ENCODE measurements around the gene CSNK2A2.

Gene CSNK2A2

DNA sequence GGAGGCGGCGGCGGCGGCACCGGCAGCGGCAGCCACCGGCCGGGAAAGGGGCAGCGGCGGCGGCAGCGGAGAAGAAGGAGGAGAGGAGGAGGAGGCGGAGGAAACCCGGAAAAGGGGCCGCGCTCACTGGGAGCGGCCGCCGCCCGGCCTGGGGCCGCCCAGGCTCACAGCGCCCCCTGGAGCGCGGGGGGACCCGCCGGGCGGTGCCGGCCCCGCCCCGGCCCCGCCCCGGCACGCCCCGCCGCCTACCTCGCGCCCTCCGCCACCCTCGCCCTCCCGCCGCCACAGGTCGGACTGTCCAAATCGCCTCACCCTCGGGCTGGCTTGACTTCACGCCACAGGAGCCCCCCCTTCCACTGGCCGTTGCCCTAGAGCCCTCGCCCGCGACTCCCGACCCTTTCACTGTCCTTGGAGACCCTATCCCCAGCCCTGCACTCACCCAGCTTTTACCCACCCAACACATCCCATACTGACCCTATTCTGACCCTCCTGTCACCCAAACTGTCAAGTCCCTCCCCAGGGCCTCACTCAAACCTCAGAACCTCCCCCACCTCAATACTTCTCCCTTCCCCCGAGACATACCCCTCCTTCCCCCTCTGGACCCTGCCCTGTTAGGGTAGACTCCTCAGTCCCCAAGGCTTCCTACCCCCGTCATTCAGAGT, at the start of gene CSNK2A2:
Gene CSNK2A2, minus strand, starts transcription at position 85 of the 662 bp plus-strand sequence. CDS start 370 bp downstream, outside the sequence.
- Mint-ChIP-seq H3K4me3 (peak within 1 kb of the TSS; percentile 89), H3K4me1 (peaks cover 26% of the 10 kb centered on the region), H3K27me3 (ENCODE audit: low read depth, poor library complexity) (peaks cover 39% of the 10 kb centered on the region), H3K9me3 (no peaks in the 10 kb centered on the region), H3K27ac (peak within 1 kb of the TSS; percentile 31), H3K36me3 (ENCODE audit: low read depth) (peaks cover 27% of the 10 kb centered on the region)
- TF ChIP-seq CTCF (IDR thresholded peaks at IDR 0.05) = no peak
- DNase-seq = peak; percentile 76

DNA sequence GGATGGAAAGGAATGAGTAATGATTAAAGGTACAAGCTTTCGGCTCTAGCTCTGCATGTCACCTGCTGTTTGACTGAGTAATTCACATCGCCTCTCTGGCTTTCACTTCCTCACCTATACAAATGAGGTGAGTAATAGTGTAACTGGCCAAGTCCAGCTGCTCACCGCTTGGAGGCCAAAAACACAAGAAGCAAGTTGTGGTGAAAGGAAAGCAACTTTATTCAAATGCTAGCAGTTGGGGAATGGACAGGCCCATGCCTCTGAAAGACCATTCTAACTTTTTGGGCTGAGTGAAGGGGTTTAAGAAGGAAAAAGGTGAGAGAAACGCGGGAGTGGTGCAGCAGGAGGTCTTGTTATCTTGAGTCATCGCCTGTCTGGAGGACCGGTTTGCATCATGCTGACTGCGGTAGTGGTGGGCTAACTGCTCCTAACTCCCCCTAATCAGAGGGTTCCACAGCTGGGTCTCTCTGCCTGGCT, 45.7 kb upstream of the CSNK2A2 start:
- Mint-ChIP-seq H3K36me3 (ENCODE audit: low read depth) (no peaks in the 10 kb centered on the region), H3K27me3 (ENCODE audit: low read depth, poor library complexity) (peaks cover 8% of the 10 kb centered on the region), H3K4me1 (no peaks in the 10 kb centered on the region), H3K4me3 (no peak overlapping the region), H3K9me3 (no peaks in the 10 kb centered on the region), H3K27ac (peak overlapping the region; percentile 7)
- no peak for TF ChIP-seq CTCF (IDR thresholded peaks at IDR 0.05)
- DNase-seq = no peak

- H3K27ac Mint-ChIP-seq = no peak overlapping the region
- peaks cover 45% of the 10 kb centered on the region for H3K27me3 Mint-ChIP-seq (ENCODE audit: low read depth, poor library complexity)
- H3K9me3 Mint-ChIP-seq = peaks cover 4% of the 10 kb centered on the region
- no peak for DNase-seq
- peak overlapping the region; percentile 90 for H3K4me3 Mint-ChIP-seq
- H3K36me3 Mint-ChIP-seq (ENCODE audit: low read depth) = no peaks in the 10 kb centered on the region
- peaks cover 14% of the 10 kb centered on the region for H3K4me1 Mint-ChIP-seq
- TF ChIP-seq CTCF (IDR thresholded peaks at IDR 0.05) = no peak
These were observed 38.9 kb upstream of the CSNK2A2 start for GRCh38 chr16:58236831-58237230.

- DNase-seq = peak; percentile 82
- Mint-ChIP-seq H3K4me1 (peaks cover 14% of the 10 kb centered on the region), H3K27ac (no peak overlapping the region), H3K4me3 (peak overlapping the region; percentile 90), H3K27me3 (ENCODE audit: low read depth, poor library complexity) (peaks cover 45% of the 10 kb centered on the region), H3K36me3 (ENCODE audit: low read depth) (no peaks in the 10 kb centered on the region), H3K9me3 (peaks cover 4% of the 10 kb centered on the region)
- no peak for TF ChIP-seq CTCF (IDR thresholded peaks at IDR 0.05)
These were observed 38.4 kb upstream of the CSNK2A2 start for GRCh38 chr16:58236231-58236690.

GRCh38 chr16:58235663-58236062, 37.8 kb upstream of the CSNK2A2 start:
- no peak for TF ChIP-seq CTCF (IDR thresholded peaks at IDR 0.05)
- H3K36me3 Mint-ChIP-seq (ENCODE audit: low read depth) = no peaks in the 10 kb centered on the region
- H3K27me3 Mint-ChIP-seq (ENCODE audit: low read depth, poor library complexity) = peaks cover 45% of the 10 kb centered on the region
- H3K27ac Mint-ChIP-seq = no peak overlapping the region
- peak overlapping the region; percentile 90 for H3K4me3 Mint-ChIP-seq
- DNase-seq = no peak
- peaks cover 4% of the 10 kb centered on the region for H3K9me3 Mint-ChIP-seq
- H3K4me1 Mint-ChIP-seq = peaks cover 14% of the 10 kb centered on the region

All from nephron progenitor cell (in vitro differentiated cells).